Ishikawa (cell line): Measurements from ENCODE around the gene PTPN7.

Experiments used
- CEBPB ChIP-seq: IDR thresholded peaks from 2 replicates; pipeline ENCODE4 v1.6.1; 2012
- CREB1 ChIP-seq: IDR thresholded peaks from 2 replicates; pipeline ENCODE4 v1.6.1; 2012; ENCODE audit warnings: low read depth
- EGR1 ChIP-seq: IDR thresholded peaks from 2 replicates; pipeline ENCODE4 v1.6.1; 2012
- EP300 ChIP-seq: IDR thresholded peaks from 2 replicates; pipeline ENCODE4 v1.6.1; 2012; ENCODE audit warnings: borderline replicate concordance
- FOXM1 ChIP-seq: IDR thresholded peaks from 2 replicates; pipeline ENCODE4 v1.6.1; 2012; ENCODE audit warnings: low read depth, borderline replicate concordance
- MAX ChIP-seq: IDR thresholded peaks from 2 replicates; pipeline ENCODE4 v1.6.1; 2012
- NFIC ChIP-seq: IDR thresholded peaks from 2 replicates; pipeline ENCODE4 v1.6.1; 2012
- RAD21 ChIP-seq: IDR thresholded peaks from 2 replicates; pipeline ENCODE4 v1.6.1; 2012; ENCODE audit warnings: low read depth
- REST ChIP-seq: IDR thresholded peaks from 2 replicates; pipeline ENCODE4 v1.6.1; 2012; ENCODE audit warnings: low read depth, mild to moderate bottlenecking
- TAF1 ChIP-seq: IDR thresholded peaks from 2 replicates; pipeline ENCODE4 v1.6.1; 2012; ENCODE audit warnings: low read depth, mild to moderate bottlenecking
- TCF12 ChIP-seq: IDR thresholded peaks from 2 replicates; pipeline ENCODE4 v1.6.1; 2012; ENCODE audit warnings: low read depth
- TEAD4 ChIP-seq: IDR thresholded peaks from 2 replicates; pipeline ENCODE4 v1.6.1; 2012
- USF1 ChIP-seq: IDR thresholded peaks from 2 replicates; pipeline ENCODE4 v1.6.1; 2012
- YY1 ChIP-seq: IDR thresholded peaks from 2 replicates; pipeline ENCODE4 v1.6.1; 2012; ENCODE audit warnings: low read depth
- ZBTB7A ChIP-seq: IDR thresholded peaks from 2 replicates; pipeline ENCODE4 v1.6.1; 2012; ENCODE audit warnings: low read depth

Gene PTPN7

GRCh38 chr1:202107321-202107761 is 53.1 kb downstream of the PTPN7 start:
- TF ChIP-seq TEAD4: peak; percentile 92
- peak; percentile 45; the same call in 1 of the 2 replicates for TF ChIP-seq USF1
- TF ChIP-seq YY1: peak; percentile 67
- peak; percentile 66 for TF ChIP-seq EGR1
- TF ChIP-seq CEBPB: peak; percentile 73
- TF ChIP-seq REST: 0 out of 2 replicates have a peak, but pooled peaks have one; percentile 36
- peak; percentile 61; the same call in 1 of the 2 replicates for TF ChIP-seq MAX
- TF ChIP-seq RAD21: peak; percentile 34
- TF ChIP-seq TCF12: peak; percentile 100
- TF ChIP-seq FOXM1: peak; percentile 98
- TF ChIP-seq TAF1: peak; percentile 32; the same call in 1 of the 2 replicates
- 0 out of 2 replicates have a peak, but pooled peaks have one; percentile 23 for TF ChIP-seq CREB1
- TF ChIP-seq ZBTB7A: peak; percentile 97
- TF ChIP-seq NFIC: peak; percentile 100
- peak; percentile 99 for TF ChIP-seq EP300

DNA sequence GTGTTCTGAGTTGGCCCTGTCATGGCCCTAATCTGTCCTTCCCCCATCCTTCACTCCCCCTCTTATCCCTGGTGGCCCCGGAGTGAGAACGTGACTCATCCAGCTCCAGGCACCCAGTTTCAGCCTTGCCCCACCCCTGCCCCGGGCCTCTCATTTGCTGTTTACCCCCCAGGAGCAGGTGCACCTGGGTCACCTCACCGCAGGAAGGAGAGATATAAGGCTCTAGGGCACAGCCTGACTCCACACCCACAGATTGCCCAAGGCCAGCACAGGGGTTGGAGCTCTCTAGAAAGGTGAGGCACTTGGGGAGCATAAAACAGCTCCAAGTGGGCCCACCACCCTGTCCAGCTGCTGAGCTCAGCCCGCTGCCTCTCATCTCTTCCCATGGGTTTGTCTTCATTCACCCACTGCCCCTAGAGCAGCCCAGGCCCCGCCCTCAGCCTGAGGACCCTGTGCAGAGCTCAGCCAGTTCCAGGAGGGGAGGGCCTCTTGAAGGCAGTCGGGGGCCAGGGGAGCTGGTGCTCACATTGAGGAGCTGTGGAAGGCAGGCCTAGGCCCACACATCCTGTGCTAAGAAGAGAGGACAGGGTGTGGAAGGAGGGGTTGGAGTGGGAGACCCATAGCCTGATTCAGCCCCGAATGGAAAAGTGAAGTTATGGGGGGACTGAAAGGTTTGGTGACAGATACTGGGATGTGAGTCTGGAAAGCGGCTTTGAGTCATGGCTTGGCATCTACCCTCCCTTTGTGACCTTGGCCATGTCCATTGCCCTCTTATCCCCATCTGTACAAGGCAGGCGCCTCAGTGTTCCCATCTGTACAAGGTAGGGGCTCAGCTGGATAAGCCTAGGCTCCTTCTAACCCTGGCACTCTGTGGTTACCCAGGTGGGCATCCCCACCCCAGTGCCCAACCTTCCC is 53.8 kb downstream of the PTPN7 start:
- TF ChIP-seq FOXM1: peak; percentile 87
- TF ChIP-seq USF1: no peak
- TF ChIP-seq TAF1: 0 out of 2 replicates have a peak, but pooled peaks have one; percentile 9
- peak; percentile 83 for TF ChIP-seq CEBPB
- TF ChIP-seq MAX: no peak
- no peak for TF ChIP-seq REST
- no peak for TF ChIP-seq EGR1
- peak; percentile 92 for TF ChIP-seq EP300
- TF ChIP-seq NFIC: peak; percentile 74
- peak; percentile 93 for TF ChIP-seq TCF12
- 0 out of 2 replicates have a peak, but pooled peaks have one; percentile 9 for TF ChIP-seq YY1
- peak; percentile 46 for TF ChIP-seq TEAD4
- TF ChIP-seq RAD21: peak; percentile 19; the same call in 1 of the 2 replicates
- no peak for TF ChIP-seq ZBTB7A
- no peak; the same call in 1 of the 2 replicates for TF ChIP-seq CREB1

GRCh38 chr1:202105571-202106339 is 54.6 kb downstream of the PTPN7 start:
- TF ChIP-seq EP300: no peak
- TF ChIP-seq FOXM1: no peak
- peak; percentile 74 for TF ChIP-seq CREB1
- no peak for TF ChIP-seq CEBPB
- no peak for TF ChIP-seq USF1
- TF ChIP-seq MAX: peak; percentile 5; the same call in 1 of the 2 replicates
- no peak for TF ChIP-seq EGR1
- no peak for TF ChIP-seq RAD21
- TF ChIP-seq NFIC: peak; percentile 23; the same call in 1 of the 2 replicates
- no peak for TF ChIP-seq TCF12
- no peak for TF ChIP-seq REST
- peak; percentile 15; the same call in 1 of the 2 replicates for TF ChIP-seq TAF1
- TF ChIP-seq ZBTB7A: peak; percentile 85
- TF ChIP-seq TEAD4: peak; percentile 83
- TF ChIP-seq YY1: no peak
